Osteocyte (in vitro differentiated cells): ENCODE data around the gene SNRPA. TPM values are rescaled to one million over a fixed set of nuclear protein-coding genes. Genes with fewer than 3 reads are reported as not detected.
A peak's percentile ranks its signal among the peaks of the same experiment; 100 is the strongest.

Source experiments
- DNase-seq: peaks from one replicate; pipeline ENCODE4 v3.0.0; 2021; ENCODE audit warnings: mixed read lengths; ENCODE audit not compliant: unreplicated experiment; ENCODE audit errors: extremely low spot score
- H3K27ac Mint-ChIP-seq: one replicate; pipeline ENCODE4 v1.8.0; 2021; ENCODE audit warnings: mild to moderate bottlenecking, mixed read lengths; ENCODE audit not compliant: unreplicated experiment
- H3K27me3 Mint-ChIP-seq: one replicate; pipeline ENCODE4 v1.8.0; 2021; ENCODE audit warnings: mixed read lengths; ENCODE audit not compliant: unreplicated experiment
- H3K36me3 Mint-ChIP-seq: one replicate; pipeline ENCODE4 v1.8.0; 2021; ENCODE audit warnings: mixed read lengths; ENCODE audit not compliant: unreplicated experiment
- H3K4me1 Mint-ChIP-seq: one replicate; pipeline ENCODE4 v1.8.0; 2021; ENCODE audit warnings: mixed read lengths; ENCODE audit not compliant: unreplicated experiment
- H3K4me3 Mint-ChIP-seq: one replicate; pipeline ENCODE4 v1.8.0; 2021; ENCODE audit warnings: mild to moderate bottlenecking, moderate library complexity, mixed read lengths; ENCODE audit not compliant: unreplicated experiment
- H3K9me3 Mint-ChIP-seq: one replicate; pipeline ENCODE4 v1.8.0; 2021; ENCODE audit warnings: mixed read lengths; ENCODE audit not compliant: unreplicated experiment
- CTCF ChIP-seq: fragments of 200-600 bp; sonication (generic); IDR thresholded peaks from 2 replicates; pipeline ENCODE4 v1.5.0; 2021; ENCODE audit warnings: antibody characterized with exemption, mild to moderate bottlenecking, moderate library complexity
- total RNA-seq: library from RNA; stranded (reverse); gene quantifications from 2 replicates; pipeline ENCODE4 v1.2.1, GENCODE V29; 2021

Gene SNRPA
- total RNA-seq, 1 donor from 2014 or later: 53.2 TPM

- Mint-ChIP-seq H3K4me1 (peaks cover 76% of the 10 kb centered on the region), H3K36me3 (peaks cover 21% of the 10 kb centered on the region), H3K27me3 (no peaks in the 10 kb centered on the region), H3K9me3 (no peaks in the 10 kb centered on the region), H3K4me3 (no peak overlapping the region), H3K27ac (peak overlapping the region; percentile 92)
- peak; percentile 14 for TF ChIP-seq CTCF
- DNase-seq: no peak
Observed at GRCh38 chr19:40804783-40805242, 53.8 kb downstream of the SNRPA start.

GRCh38 chr19:40805258-40805868 is 54.4 kb downstream of the SNRPA start:
- H3K4me3 Mint-ChIP-seq: no peak overlapping the region
- H3K27me3 Mint-ChIP-seq: no peaks in the 10 kb centered on the region
- no peak for DNase-seq
- H3K4me1 Mint-ChIP-seq: peaks cover 77% of the 10 kb centered on the region
- TF ChIP-seq CTCF: no peak
- H3K9me3 Mint-ChIP-seq: no peaks in the 10 kb centered on the region
- H3K36me3 Mint-ChIP-seq: peaks cover 21% of the 10 kb centered on the region
- H3K27ac Mint-ChIP-seq: peak overlapping the region; percentile 92

GRCh38 chr19:40806423-40807146 is 55.6 kb downstream of the SNRPA start:
- peak; percentile 97 for DNase-seq
- Mint-ChIP-seq H3K4me1 (peaks cover 77% of the 10 kb centered on the region), H3K27ac (peak overlapping the region; percentile 92), H3K4me3 (peak overlapping the region; percentile 63), H3K27me3 (no peaks in the 10 kb centered on the region), H3K36me3 (peaks cover 20% of the 10 kb centered on the region), H3K9me3 (no peaks in the 10 kb centered on the region)
- peak; percentile 98 for TF ChIP-seq CTCF

GRCh38 chr19:40807147-40808020 is 56.4 kb downstream of the SNRPA start:
- Mint-ChIP-seq H3K4me3 (peak overlapping the region; percentile 63), H3K36me3 (peaks cover 18% of the 10 kb centered on the region), H3K9me3 (no peaks in the 10 kb centered on the region), H3K27me3 (no peaks in the 10 kb centered on the region), H3K4me1 (peaks cover 75% of the 10 kb centered on the region), H3K27ac (peak overlapping the region; percentile 92)
- peak; percentile 41 for TF ChIP-seq CTCF
- DNase-seq: no peak

- peaks cover 14% of the 10 kb centered on the region for H3K36me3 Mint-ChIP-seq
- H3K27me3 Mint-ChIP-seq: no peaks in the 10 kb centered on the region
- H3K27ac Mint-ChIP-seq: peak overlapping the region; percentile 69
- no peak overlapping the region for H3K4me3 Mint-ChIP-seq
- peaks cover 75% of the 10 kb centered on the region for H3K4me1 Mint-ChIP-seq
- TF ChIP-seq CTCF: no peak
- H3K9me3 Mint-ChIP-seq: no peaks in the 10 kb centered on the region
- DNase-seq: no peak
Observed at GRCh38 chr19:40808021-40808325, 57.0 kb downstream of the SNRPA start.
